WERI-Rb-1 (cell line): ENCODE measurements around the gene SSH3.

Experiments used
- DNase-seq: peaks from one replicate; pipeline ENCODE4 v3.0.0-alpha.2; 2020
- H3K27ac ChIP-seq: fragments of 250-450 bp; sonication (Bioruptor Pico); 2 replicates; pipeline ENCODE4 v1.5.1; 2020; ENCODE audit warnings: mild to moderate bottlenecking, moderate library complexity
- H3K27me3 ChIP-seq: fragments of 250-450 bp; sonication (Bioruptor Pico); 2 replicates; pipeline ENCODE4 v1.5.1; 2021; ENCODE audit warnings: mild to moderate bottlenecking, low read depth, moderate library complexity; ENCODE audit not compliant: insufficient read depth, severe bottlenecking
- H3K36me3 ChIP-seq: fragments of 250-450 bp; sonication (Bioruptor Pico); 2 replicates; pipeline ENCODE4 v1.5.1; 2020; ENCODE audit warnings: mild to moderate bottlenecking, moderate library complexity
- H3K4me3 ChIP-seq: 2 replicates; pipeline ENCODE4 v1.5.1; 2011; ENCODE audit warnings: low read depth, mild to moderate bottlenecking, control low read depth, low read length
- H3K9me3 ChIP-seq: fragments of 250-450 bp; sonication (Bioruptor Pico); 2 replicates; pipeline ENCODE4 v1.5.1; 2021; ENCODE audit warnings: mild to moderate bottlenecking, moderate library complexity; ENCODE audit not compliant: severe bottlenecking
- CTCF ChIP-seq: IDR thresholded peaks from 2 replicates; pipeline ENCODE4 v1.5.1; 2011; ENCODE audit warnings: low read depth, mild to moderate bottlenecking, control low read depth, inconsistent platforms, low read length

Gene SSH3

GRCh38 chr11:67320691-67321090, 17.4 kb downstream of the SSH3 start:
- H3K27ac ChIP-seq = no peak overlapping the region
- no peak for DNase-seq
- no peaks in the 10 kb centered on the region for H3K27me3 ChIP-seq
- H3K9me3 ChIP-seq = no peaks in the 10 kb centered on the region
- no peaks in the 10 kb centered on the region for H3K36me3 ChIP-seq
- no peak for TF ChIP-seq CTCF
- H3K4me3 ChIP-seq = no peak overlapping the region

GRCh38 chr11:67321313-67321871, 18.1 kb downstream of the SSH3 start:
- H3K27me3 ChIP-seq = no peaks in the 10 kb centered on the region
- no peak overlapping the region for H3K27ac ChIP-seq
- TF ChIP-seq CTCF = no peak
- H3K9me3 ChIP-seq = no peaks in the 10 kb centered on the region
- H3K36me3 ChIP-seq = no peaks in the 10 kb centered on the region
- no peak for DNase-seq
- no peak overlapping the region for H3K4me3 ChIP-seq

- no peak for DNase-seq
- no peak for TF ChIP-seq CTCF
- Histone ChIP-seq H3K27me3 (no peaks in the 10 kb centered on the region), H3K27ac (no peak overlapping the region), H3K36me3 (no peaks in the 10 kb centered on the region), H3K9me3 (no peaks in the 10 kb centered on the region), H3K4me3 (no peak overlapping the region)
Measured at GRCh38 chr11:67322049-67322448, 18.7 kb downstream of the SSH3 start.

- Histone ChIP-seq H3K27me3 (no peaks in the 10 kb centered on the region), H3K9me3 (no peaks in the 10 kb centered on the region), H3K4me3 (no peak overlapping the region), H3K36me3 (peaks cover 1% of the 10 kb centered on the region; the same call in 1 of the 2 replicates), H3K27ac (no peak overlapping the region)
- no peak for DNase-seq
- no peak for TF ChIP-seq CTCF
Measured at GRCh38 chr11:67323526-67323925, 20.2 kb downstream of the SSH3 start.

- Histone ChIP-seq H3K27me3 (no peaks in the 10 kb centered on the region), H3K9me3 (no peaks in the 10 kb centered on the region), H3K27ac (no peak overlapping the region), H3K4me3 (no peak overlapping the region), H3K36me3 (peaks cover 3% of the 10 kb centered on the region; the same call in 1 of the 2 replicates)
- no peak for DNase-seq
- TF ChIP-seq CTCF = no peak
Measured at GRCh38 chr11:67332081-67332691, 28.9 kb downstream of the SSH3 start.

- no peaks in the 10 kb centered on the region for H3K27me3 ChIP-seq
- TF ChIP-seq CTCF = no peak
- no peaks in the 10 kb centered on the region for H3K9me3 ChIP-seq
- no peaks in the 10 kb centered on the region for H3K36me3 ChIP-seq
- H3K27ac ChIP-seq = no peak overlapping the region
- no peak overlapping the region for H3K4me3 ChIP-seq
- no peak for DNase-seq
Measured at GRCh38 chr11:67337257-67337656, 33.9 kb downstream of the SSH3 start.
